CD4-positive, alpha-beta memory T cell (primary cell): ENCODE measurements around the gene GCNA. TPM values are rescaled to one million over a fixed set of nuclear protein-coding genes. Genes with fewer than 3 reads are reported as not detected.

ENCODE experiments used
- CTCF ChIA-PET: fragments of 350-600 bp; sonication (Branson Sonifier 250); formaldehyde crosslinking; loops from one replicate; lab custom pipeline; 2021; ENCODE audit warnings: inconsistent platforms; ENCODE audit not compliant: partially characterized antibody; lab: Charles Lee
- POLR2A ChIA-PET: fragments of 350-600 bp; sonication (Branson Sonifier 250); formaldehyde crosslinking; loops from one replicate; lab custom pipeline; 2021; ENCODE audit not compliant: partially characterized antibody; lab: Charles Lee
- DNase-seq, 5 donors: peaks; one replicate each; pipeline versions ENCODE4 v3.0.0 to v3.0.0-alpha.2; 2020 to 2022; ENCODE audit warnings: mixed read lengths in 1 of 5
- H3K27ac ChIP-seq: one replicate; pipeline ENCODE4 v1.7.0; 2013; ENCODE audit warnings: low read depth, low read length
- H3K27me3 ChIP-seq: 2 replicates; pipeline ENCODE4 v1.7.0; 2013; ENCODE audit warnings: mild to moderate bottlenecking, low read length, moderate library complexity; ENCODE audit not compliant: insufficient read depth
- H3K36me3 ChIP-seq: 2 replicates; pipeline ENCODE4 v1.7.0; 2013; ENCODE audit warnings: mild to moderate bottlenecking, low read length, moderate library complexity; ENCODE audit not compliant: insufficient read depth
- H3K4me1 ChIP-seq: 2 replicates; pipeline ENCODE4 v1.7.0; 2013; ENCODE audit warnings: mild to moderate bottlenecking, low read length, moderate library complexity; ENCODE audit not compliant: insufficient read depth
- H3K4me3 ChIP-seq, 2 donors: one replicate each; pipeline ENCODE4 v1.7.0; 2013; ENCODE audit warnings: low read length in 2 of 2, mild to moderate bottlenecking in 1 of 2
- H3K9me3 ChIP-seq, 2 donors: one replicate each; pipeline ENCODE4 v1.7.0; 2013; ENCODE audit warnings: low read length in 2 of 2, control low read depth in 1 of 2; ENCODE audit not compliant: control insufficient read depth in 1 of 2
- H3K27ac Mint-ChIP-seq, 7 donors: one replicate each; pipeline ENCODE4 v1.8.0; 2020 to 2021; ENCODE audit warnings: mixed read lengths in 7 of 7, mild to moderate bottlenecking in 6 of 7, inconsistent platforms in 3 of 7, moderate library complexity in 3 of 7
- H3K27me3 Mint-ChIP-seq, 2 donors: one replicate each; pipeline ENCODE4 v1.8.0; 2020 to 2021; ENCODE audit warnings: mixed read lengths in 2 of 2
- H3K36me3 Mint-ChIP-seq, 2 donors: one replicate each; pipeline ENCODE4 v1.8.0; 2020 to 2021; ENCODE audit warnings: mixed read lengths in 2 of 2, inconsistent platforms in 1 of 2, mild to moderate bottlenecking in 1 of 2
- H3K4me1 Mint-ChIP-seq, 4 donors: one replicate each; pipeline ENCODE4 v1.8.0; 2020 to 2021; ENCODE audit warnings: mixed read lengths in 4 of 4, mild to moderate bottlenecking in 1 of 4
- H3K4me3 Mint-ChIP-seq, 8 donors: one replicate each; pipeline ENCODE4 v1.8.0; 2020 to 2021; ENCODE audit warnings: mixed read lengths in 8 of 8, mild to moderate bottlenecking in 7 of 8, moderate library complexity in 6 of 8, inconsistent platforms in 3 of 8
- H3K9me3 Mint-ChIP-seq, 8 donors: one replicate each; pipeline ENCODE4 v1.8.0; 2020 to 2021; ENCODE audit warnings: mixed read lengths in 8 of 8, mild to moderate bottlenecking in 5 of 8, inconsistent platforms in 3 of 8, moderate library complexity in 1 of 8
- intact Hi-C: fragments of 100-400 bp; cut with micrococcal nuclease; formaldehyde crosslinking; loops from one replicate; pipeline ENCODE4 v1.15.1; 2023
- polyA plus RNA-seq, 2 donors: library from polyadenylated mRNA; unstranded; fragments of 300-500 nt; fragmentation: Illumina TruSeq; gene quantifications; one replicate each; pipeline ENCODE4 v1.2.3, GENCODE V29; 2021
- total RNA-seq, 2 experiments: library from RNA; stranded (reverse); gene quantifications; one replicate each; pipeline ENCODE4 v1.2.3, GENCODE V29; 2021

Gene GCNA
- total and polyA plus RNA-seq, 4 experiments from 2014 or later = 0.40 to 11.4 (median 10.2) TPM; not detected in 1

DNA sequence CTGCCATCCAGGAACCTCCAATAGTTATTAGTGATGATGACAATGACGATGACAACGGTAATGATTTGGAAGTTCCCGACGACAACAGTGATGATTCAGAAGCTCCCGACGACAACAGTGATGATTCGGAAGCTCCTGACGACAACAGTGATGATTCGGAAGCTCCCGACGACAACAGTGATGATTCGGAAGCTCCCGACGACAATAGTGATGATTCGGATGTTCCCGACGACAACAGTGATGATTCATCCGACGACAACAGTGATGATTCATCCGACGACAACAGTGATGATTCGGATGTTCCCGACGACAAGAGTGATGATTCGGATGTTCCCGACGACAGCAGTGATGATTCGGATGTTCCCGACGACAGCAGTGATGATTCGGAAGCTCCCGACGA, 25.4 kb downstream of the GCNA start:
- peaks cover 29 to 51% (median 35%) of the 10 kb centered on the region in 4 donors for H3K4me1 Mint-ChIP-seq
- peak in 1 of 5 donors; percentile 21 for DNase-seq
- Histone ChIP-seq H3K4me3 (no peak overlapping the region), H3K4me1 (peaks cover 33% of the 10 kb centered on the region), H3K27ac (no peak overlapping the region), H3K36me3 (peaks cover 15% of the 10 kb centered on the region), H3K27me3 (no peaks in the 10 kb centered on the region), H3K9me3 (no peaks in the 10 kb centered on the region)
- ChIA-PET CTCF (no interaction called here), POLR2A (interaction anchor here (1.5 kb wide), 1 partner anchor 15 kb away, joined by 4 read pairs; the partner anchor contains the start of gene CXCR3)
- peak overlapping the region in 5 of 7 donors; percentile 19 to 93 (median 84) for H3K27ac Mint-ChIP-seq
- peaks cover 49 to 60% of the 10 kb centered on the region in 2 donors for H3K36me3 Mint-ChIP-seq
- H3K4me3 Mint-ChIP-seq = peak overlapping the region in 2 of 8 donors; percentile 15
- H3K9me3 Mint-ChIP-seq = peaks cover 0 to 2% (median 0%) of the 10 kb centered on the region in 8 donors
- H3K27me3 Mint-ChIP-seq = no peaks in the 10 kb centered on the region
- intact Hi-C loops = no loop called here

DNA sequence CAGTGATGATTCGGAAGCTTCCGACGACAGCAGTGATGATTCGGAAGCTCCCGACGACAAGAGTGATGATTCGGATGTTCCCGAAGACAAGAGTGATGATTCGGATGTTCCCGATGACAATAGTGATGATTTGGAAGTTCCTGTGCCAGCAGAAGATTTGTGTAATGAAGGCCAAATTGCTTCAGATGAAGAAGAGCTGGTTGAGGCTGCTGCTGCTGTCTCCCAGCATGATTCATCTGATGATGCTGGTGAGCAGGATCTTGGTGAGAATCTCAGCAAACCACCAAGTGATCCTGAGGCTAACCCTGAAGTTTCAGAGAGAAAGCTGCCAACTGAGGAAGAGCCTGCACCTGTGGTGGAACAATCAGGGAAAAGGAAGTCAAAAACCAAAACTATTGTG, 25.9 kb downstream of the GCNA start:
- Mint-ChIP-seq H3K36me3 (peaks cover 51 to 63% of the 10 kb centered on the region in 2 donors), H3K27ac (peak overlapping the region in 4 of 7 donors; percentile 50 to 93 (median 76)), H3K4me1 (peaks cover 33 to 56% (median 41%) of the 10 kb centered on the region in 4 donors), H3K9me3 (peaks cover 0 to 2% (median 0%) of the 10 kb centered on the region in 8 donors), H3K4me3 (no peak overlapping the region), H3K27me3 (no peaks in the 10 kb centered on the region)
- peaks cover 38% of the 10 kb centered on the region for H3K4me1 ChIP-seq
- no peaks in the 10 kb centered on the region for H3K27me3 ChIP-seq
- no peak overlapping the region for H3K27ac ChIP-seq
- no peak overlapping the region for H3K4me3 ChIP-seq
- CTCF ChIA-PET = no interaction called here
- no peaks in the 10 kb centered on the region for H3K9me3 ChIP-seq
- H3K36me3 ChIP-seq = peaks cover 15% of the 10 kb centered on the region
- POLR2A ChIA-PET = interaction anchor here (1.5 kb wide), 1 partner anchor 14 kb away, joined by 4 read pairs; the partner anchor contains the start of gene CXCR3
- no peak for DNase-seq
- intact Hi-C loops = no loop called here

DNA sequence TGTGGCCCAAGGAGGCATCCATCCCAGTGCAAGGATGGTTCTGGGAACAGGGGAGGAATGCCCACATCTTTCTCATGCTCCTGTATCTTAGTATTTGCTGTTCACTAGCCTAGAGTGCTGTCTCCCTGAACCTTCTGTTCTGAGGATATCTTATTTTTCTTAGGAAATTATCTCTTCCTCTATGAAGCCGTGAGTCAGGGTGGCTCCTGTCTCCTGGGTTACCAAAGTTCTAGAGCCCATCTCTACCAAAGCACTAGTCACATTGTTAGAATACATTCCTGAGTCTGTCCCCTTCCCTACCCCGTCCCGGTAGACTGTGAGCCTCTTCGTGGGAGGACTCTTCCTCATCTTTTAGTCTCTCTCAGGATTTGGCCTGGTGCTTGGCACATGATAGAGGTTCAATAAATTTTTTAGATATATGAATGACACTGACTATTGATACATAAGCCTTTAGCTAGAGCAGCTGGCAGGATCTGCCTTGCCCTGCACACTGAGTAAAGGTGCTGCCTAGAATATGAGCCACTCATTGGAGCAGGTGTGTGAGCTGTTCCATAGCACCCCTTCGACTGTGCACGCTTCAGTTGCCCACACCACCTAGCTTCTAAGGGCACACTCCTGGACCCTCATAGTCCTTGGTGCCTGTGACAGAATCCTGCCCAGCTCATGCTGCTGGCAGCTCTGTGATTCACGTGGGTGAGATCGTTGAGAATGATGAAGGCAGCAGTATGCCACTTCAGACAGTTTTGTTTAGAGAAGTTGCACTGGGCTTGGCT, 26.7 kb downstream of the GCNA start:
- Histone ChIP-seq H3K27me3 (no peaks in the 10 kb centered on the region), H3K36me3 (peaks cover 15% of the 10 kb centered on the region), H3K4me1 (peaks cover 44% of the 10 kb centered on the region), H3K4me3 (no peak overlapping the region), H3K9me3 (no peaks in the 10 kb centered on the region), H3K27ac (no peak overlapping the region)
- Mint-ChIP-seq H3K27ac (peak overlapping the region; percentile 26 to 93 (median 68)), H3K36me3 (peaks cover 51 to 69% of the 10 kb centered on the region in 2 donors), H3K4me3 (peak overlapping the region in 1 of 8 donors; percentile 10), H3K4me1 (peaks cover 37 to 63% (median 46%) of the 10 kb centered on the region in 4 donors), H3K27me3 (no peaks in the 10 kb centered on the region), H3K9me3 (peaks cover 0 to 2% (median 0%) of the 10 kb centered on the region in 8 donors)
- DNase-seq = no peak
- intact Hi-C loops = no loop called here
- ChIA-PET CTCF (no interaction called here), POLR2A (interaction anchor here (1.5 kb wide), 1 partner anchor 13 kb away, joined by 4 read pairs; the partner anchor contains the start of gene CXCR3)

DNA sequence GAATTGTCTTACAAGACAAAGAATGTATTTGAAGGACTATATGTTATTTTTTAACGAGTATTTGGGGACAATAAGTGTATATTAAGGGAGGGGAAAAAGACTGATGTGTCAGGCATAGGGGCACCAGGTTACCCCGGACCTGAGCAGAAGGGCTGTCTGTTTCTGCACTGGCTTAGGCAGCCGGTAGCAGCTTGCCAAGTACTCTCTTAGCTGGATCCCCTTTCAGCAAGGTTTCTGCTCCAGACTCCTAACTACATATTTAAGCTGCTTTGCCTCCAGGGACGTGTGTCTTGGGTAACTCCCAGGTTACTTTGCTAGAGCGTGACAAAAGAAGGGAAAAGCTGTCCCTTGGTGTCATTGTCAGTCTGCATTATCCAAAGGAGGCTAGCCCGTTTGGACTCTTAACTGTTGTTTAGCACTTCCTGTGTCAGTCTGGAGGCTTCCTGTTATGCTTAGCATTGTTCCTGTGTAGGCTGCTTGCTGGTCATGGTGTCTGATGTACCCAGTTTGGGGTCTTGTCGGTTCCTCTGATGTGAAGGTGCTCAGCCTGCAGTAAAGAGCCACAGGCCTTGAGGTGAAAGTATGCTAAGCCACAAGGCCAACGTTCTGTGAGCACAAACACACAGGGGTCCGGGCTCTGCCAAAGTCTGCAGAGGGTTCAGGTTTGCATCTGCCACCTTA, 28.4 kb downstream of the GCNA start:
- H3K27ac ChIP-seq = peak overlapping the region; percentile 51
- H3K27me3 ChIP-seq = no peaks in the 10 kb centered on the region
- CTCF ChIA-PET = interaction anchor here (0.6 to 4.1 kb wide), 5 partner anchors 9 to 55 kb away, joined by 3 to 31 read pairs (median 4); no protein-coding TSS in a partner anchor
- H3K4me3 ChIP-seq = no peak overlapping the region
- peaks cover 41 to 74% (median 51%) of the 10 kb centered on the region in 4 donors for H3K4me1 Mint-ChIP-seq
- POLR2A ChIA-PET = interaction anchor here (0.5 to 2.1 kb wide), 6 partner anchors 11 to 352 kb away, joined by 3 to 12 read pairs (median 5); partner anchors contain the start of gene OGT
- H3K27ac Mint-ChIP-seq = peak overlapping the region; percentile 68 to 93 (median 90)
- H3K36me3 Mint-ChIP-seq = peaks cover 56 to 73% of the 10 kb centered on the region in 2 donors
- peaks cover 0 to 2% (median 0%) of the 10 kb centered on the region in 8 donors for H3K9me3 Mint-ChIP-seq
- H3K27me3 Mint-ChIP-seq = no peaks in the 10 kb centered on the region
- peak in 4 of 5 donors; percentile 35 to 71 (median 46) for DNase-seq
- H3K36me3 ChIP-seq = peaks cover 23% of the 10 kb centered on the region
- H3K4me3 Mint-ChIP-seq = peak overlapping the region in 7 of 8 donors; percentile 10 to 75 (median 55)
- H3K4me1 ChIP-seq = peaks cover 44% of the 10 kb centered on the region
- intact Hi-C loops = loop anchor here (2.0 kb wide), 1 partner anchor 16 kb away; no protein-coding TSS in a partner anchor
- no peaks in the 10 kb centered on the region for H3K9me3 ChIP-seq

DNA sequence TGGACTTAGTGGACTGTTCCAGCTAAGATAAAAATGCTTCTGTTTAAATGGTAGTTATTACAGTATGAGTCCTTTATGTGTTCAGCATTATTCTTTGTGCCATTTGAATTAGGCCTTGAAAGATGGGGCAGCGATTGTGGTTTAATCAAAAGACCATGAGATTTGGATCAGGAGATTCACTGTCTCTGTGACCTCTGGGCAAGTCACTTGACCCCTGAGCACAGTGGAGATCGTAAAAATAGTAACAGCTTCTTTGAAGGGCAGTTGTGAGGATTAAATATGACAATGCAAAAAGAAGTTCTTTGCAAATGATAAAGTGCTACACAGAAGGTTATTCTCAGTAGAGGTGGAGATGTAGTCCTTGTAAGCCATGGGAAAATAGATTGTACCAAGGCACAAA, 29.3 kb downstream of the GCNA start:
- H3K9me3 Mint-ChIP-seq = peaks cover 0 to 2% (median 0%) of the 10 kb centered on the region in 8 donors
- Histone ChIP-seq H3K4me1 (peaks cover 44% of the 10 kb centered on the region), H3K27ac (peak overlapping the region; percentile 51), H3K36me3 (peaks cover 24% of the 10 kb centered on the region), H3K9me3 (no peaks in the 10 kb centered on the region), H3K4me3 (no peak overlapping the region), H3K27me3 (no peaks in the 10 kb centered on the region)
- H3K36me3 Mint-ChIP-seq = peaks cover 50 to 68% of the 10 kb centered on the region in 2 donors
- H3K27me3 Mint-ChIP-seq = no peaks in the 10 kb centered on the region
- H3K4me1 Mint-ChIP-seq = peaks cover 41 to 75% (median 52%) of the 10 kb centered on the region in 4 donors
- ChIA-PET POLR2A (interaction anchor here (0.8 to 2.1 kb wide), 3 partner anchors 10 to 30 kb away, joined by 3 to 8 read pairs (median 4); no protein-coding TSS in a partner anchor), CTCF (interaction anchor here (0.6 to 4.1 kb wide), 5 partner anchors 8 to 54 kb away, joined by 3 to 31 read pairs (median 3); no protein-coding TSS in a partner anchor)
- peak overlapping the region; percentile 19 to 95 (median 78) for H3K27ac Mint-ChIP-seq
- peak overlapping the region in 3 of 8 donors; percentile 35 to 66 (median 59) for H3K4me3 Mint-ChIP-seq
- intact Hi-C loops = loop anchor here (2.0 kb wide), 1 partner anchor 15 kb away; no protein-coding TSS in a partner anchor
- DNase-seq = no peak

DNA sequence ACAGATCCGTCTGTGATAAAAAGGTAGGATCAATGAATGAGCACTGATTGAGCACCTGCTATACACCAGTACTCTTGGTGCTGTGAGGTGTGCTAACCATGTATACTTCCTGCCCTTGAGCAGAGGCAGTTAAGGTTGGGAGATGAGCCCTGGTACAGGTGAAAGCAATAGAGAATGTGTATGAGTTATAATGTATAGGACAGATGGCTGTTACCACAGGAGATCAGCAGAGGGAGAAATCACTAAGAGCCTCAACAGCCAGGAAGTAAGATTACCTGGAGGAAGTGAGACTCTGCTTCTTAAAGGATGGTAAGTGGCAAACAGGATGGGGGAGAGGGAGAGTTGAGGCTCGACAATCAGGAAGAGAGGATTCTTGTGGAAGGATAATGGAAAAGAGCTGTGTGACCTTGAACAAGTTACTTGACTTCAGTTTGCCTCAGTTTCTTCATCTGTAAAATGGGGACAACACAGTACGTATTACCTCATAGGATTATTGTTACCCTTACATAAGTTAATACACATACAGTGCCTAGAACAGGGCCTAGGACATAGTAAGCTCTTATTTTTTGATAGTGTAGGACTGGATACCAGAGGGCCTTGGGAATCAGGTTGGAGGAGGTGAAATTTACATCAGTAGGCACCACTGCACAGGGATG, 31.0 kb downstream of the GCNA start:
- Mint-ChIP-seq H3K27me3 (no peaks in the 10 kb centered on the region), H3K27ac (peak overlapping the region; percentile 27 to 93 (median 79)), H3K4me3 (peak overlapping the region in 4 of 8 donors; percentile 7 to 55 (median 29)), H3K4me1 (peaks cover 46 to 73% (median 52%) of the 10 kb centered on the region in 4 donors), H3K9me3 (no peaks in the 10 kb centered on the region), H3K36me3 (peaks cover 37 to 67% of the 10 kb centered on the region in 2 donors)
- H3K27ac ChIP-seq = peak overlapping the region; percentile 14
- ChIA-PET POLR2A (interaction anchor here (1.2 to 1.8 kb wide), 4 partner anchors 9 to 76 kb away, joined by 4 to 15 read pairs (median 4); partner anchors contain the start of genes CXCR3 and OGT), CTCF (interaction anchor here (1.3 to 4.1 kb wide), 5 partner anchors 8 to 42 kb away, joined by 3 to 31 read pairs (median 5); partner anchors contain the start of gene CXCR3)
- peaks cover 23% of the 10 kb centered on the region for H3K36me3 ChIP-seq
- H3K4me1 ChIP-seq = peaks cover 44% of the 10 kb centered on the region
- no peak overlapping the region for H3K4me3 ChIP-seq
- intact Hi-C loops = loop anchor here (2.0 kb wide), 1 partner anchor 44 kb away; no protein-coding TSS in a partner anchor
- H3K27me3 ChIP-seq = no peaks in the 10 kb centered on the region
- DNase-seq = peak in 2 of 5 donors; percentile 19 to 45
- no peaks in the 10 kb centered on the region for H3K9me3 ChIP-seq
